ENCODE measurements around the gene SLIRP.
"Not testable (repeated sequence)": the region's sequence is repeated elsewhere in the genome, so short reads cannot be mapped to it uniquely, and the experiment has no call there.

Gene SLIRP

DNA sequence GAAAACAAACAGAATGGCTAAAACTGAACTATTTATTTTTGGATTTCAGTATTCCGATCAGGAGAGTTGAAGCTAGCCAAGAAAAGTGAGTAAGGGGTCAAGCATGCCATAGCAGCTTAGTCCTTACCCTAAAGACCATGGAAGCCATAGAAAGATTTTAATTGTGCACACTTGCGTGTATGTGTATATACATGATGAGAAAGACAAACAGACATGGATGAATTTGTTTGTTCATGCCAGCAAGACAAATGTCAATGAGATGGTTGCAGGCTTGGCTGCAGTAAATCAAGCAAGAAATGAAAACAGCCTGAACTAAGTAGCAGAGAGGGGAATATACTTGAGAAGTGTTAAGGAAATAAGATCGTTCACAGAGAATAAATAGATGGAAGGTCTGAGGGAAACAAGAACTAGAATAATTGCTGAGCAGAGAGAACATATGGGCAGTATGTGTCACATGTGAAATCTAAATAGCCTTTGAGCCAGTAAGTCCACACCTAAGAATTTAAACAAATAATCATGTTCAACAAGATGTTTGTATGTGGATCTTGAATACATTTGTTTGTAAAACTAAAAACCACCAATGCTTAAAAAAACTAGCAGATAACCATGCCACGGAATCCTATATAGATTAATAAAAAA lies 38.3 kb downstream of the SLIRP start:
- no peak for FAIRE-seq

DNA sequence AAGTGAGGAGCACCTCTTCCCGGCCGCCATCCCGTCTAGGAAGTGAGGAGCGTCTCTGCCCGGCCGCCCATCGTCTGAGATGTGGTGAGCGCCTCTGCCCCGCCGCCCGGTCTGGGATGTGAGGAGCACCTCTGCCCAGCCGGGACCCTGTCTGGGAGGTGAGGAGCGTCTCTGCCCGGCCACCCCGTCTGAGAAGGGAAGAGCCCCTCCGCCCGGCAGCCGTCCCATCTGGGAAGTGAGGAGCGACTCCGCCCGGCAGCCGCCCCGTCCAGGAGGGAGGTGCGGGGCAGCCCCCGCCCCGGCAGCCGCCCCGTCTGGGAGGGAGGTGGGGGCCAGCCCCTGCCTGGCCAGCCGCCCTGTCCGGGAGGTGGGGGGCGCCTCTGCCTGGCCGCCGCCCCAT lies 39.5 kb downstream of the SLIRP start:
- not testable (repeated sequence) for FAIRE-seq

DNA sequence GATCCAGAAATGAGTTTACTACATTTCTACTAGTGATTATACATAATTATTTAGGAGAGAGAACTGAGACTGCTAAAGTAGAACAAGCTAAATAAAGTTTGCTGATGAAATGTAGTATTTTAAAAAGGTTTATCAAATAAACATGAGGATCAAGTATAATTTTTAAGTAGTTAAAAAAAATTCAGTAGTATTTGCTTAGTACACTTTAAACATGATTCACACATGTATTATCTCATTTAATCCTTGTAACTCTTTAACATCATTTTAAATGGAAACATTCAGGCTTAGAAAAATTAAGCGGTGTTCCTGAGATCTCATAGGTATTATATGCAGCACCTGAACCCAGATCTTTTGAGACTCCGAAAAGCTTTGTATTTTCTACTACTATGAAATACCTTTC lies 44.4 kb downstream of the SLIRP start:
- no peak for FAIRE-seq

DNA sequence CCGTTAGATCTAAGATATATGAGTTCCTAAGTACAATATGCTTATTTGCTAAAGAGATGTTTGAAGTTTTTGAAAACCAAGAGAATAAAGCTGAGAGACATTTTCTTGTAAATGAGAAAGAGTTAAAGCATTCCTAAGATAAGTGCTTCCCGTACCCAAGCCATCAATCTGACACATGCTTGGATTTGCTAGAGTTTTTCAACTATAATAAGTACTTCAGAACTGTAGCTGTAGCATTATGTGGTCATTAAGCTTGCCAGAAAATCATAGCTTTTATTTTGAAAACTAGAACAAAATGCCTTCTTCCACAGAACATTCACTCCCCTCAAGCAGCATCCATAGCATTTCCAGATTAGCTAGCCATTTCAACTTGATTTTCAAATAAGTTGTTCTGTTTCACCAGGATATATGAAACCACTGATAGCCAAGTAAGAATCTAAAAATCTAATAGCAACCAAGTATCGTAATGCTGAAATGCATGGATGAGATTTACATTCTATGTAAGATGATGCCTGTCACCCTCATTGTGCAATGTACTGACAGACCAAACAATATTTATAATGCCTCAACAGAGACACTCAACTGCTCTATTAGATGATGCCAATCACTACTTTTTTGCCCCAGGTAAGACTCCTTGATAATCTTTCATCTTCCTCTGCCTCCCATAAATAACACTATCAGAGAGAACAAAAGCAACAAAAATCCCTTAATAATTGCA lies 45.1 kb downstream of the SLIRP start:
- FAIRE-seq: no peak

DNA sequence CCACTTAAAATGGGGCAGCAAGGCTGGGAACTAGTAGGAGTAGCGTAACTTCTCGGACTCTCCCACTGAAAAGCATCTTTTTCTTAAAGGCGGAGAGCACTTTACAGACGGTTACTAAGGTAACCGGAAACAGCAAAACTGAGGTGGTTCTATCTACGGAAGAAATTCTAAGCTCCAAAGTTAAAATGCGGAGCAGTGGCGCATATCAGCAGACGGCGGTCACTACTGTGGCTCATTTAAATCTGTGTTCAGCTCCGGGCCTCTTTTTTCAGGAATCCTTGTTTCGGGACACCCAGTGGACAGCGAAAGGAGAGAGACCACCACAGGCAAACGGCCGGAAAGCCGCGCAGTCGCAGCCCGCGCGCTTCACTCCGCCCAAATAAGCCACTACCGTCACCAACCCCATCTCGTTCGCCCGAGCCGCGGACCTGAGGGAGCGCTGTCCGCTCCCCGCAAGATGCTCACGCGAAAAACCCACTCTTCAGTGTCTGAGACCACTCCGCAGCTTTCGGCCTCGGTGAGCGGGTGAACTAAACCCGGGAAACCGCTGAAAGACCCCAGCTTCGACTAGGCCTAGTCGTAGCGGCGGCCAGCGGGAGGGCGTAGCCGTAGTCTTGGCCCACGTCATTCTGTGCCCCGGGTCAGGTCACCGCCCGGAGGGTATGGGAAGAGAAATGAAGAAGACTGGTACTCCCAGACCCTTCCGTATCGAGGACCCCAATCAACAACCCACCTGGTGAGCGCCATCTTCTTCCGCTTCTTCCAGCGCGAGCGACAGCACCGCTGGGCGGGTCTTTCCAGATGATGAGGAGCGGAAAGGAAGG lies 52.7 kb downstream of the SLIRP start, which contains the start of gene SNW1:
SNW1 (minus strand) TSS at position 776 of the 824 bp plus-strand sequence; CDS start at position 747, 29 bp downstream.
- peak; percentile 66 for FAIRE-seq

DNA sequence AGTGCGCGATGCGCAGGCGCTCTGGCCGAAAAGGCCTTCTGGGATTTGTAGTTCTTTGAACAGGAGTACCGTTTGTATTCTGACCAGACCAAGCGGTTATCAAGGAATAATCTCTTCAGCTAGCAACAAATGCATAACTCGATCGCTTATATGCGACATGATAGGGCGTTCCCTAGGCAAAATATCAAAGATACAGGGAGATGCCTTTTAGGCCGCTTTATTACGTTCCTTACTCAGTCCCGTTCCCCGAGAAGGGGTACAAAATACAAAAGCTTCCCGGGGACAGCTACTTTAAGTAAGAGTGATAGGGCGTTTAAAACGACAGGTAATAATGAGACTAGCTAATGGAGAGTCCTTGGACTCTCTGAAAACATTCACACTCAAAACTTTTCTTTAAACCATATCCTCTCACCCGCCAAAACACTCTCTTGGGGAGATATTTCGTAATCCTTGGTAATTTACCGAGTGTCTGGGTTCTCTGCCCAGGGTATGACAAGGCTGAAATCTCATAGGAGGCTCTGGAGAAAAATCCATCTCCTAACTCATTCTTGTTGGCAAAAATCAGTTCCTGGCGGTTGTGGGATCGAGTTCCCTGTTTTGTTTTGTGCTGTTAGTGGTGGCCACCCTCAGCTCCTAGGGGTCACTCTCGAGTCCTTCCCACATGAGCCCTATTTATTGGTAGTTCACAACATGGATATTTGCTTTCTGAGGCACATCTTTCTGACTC lies 53.5 kb downstream of the SLIRP start:
- no peak for FAIRE-seq

DNA sequence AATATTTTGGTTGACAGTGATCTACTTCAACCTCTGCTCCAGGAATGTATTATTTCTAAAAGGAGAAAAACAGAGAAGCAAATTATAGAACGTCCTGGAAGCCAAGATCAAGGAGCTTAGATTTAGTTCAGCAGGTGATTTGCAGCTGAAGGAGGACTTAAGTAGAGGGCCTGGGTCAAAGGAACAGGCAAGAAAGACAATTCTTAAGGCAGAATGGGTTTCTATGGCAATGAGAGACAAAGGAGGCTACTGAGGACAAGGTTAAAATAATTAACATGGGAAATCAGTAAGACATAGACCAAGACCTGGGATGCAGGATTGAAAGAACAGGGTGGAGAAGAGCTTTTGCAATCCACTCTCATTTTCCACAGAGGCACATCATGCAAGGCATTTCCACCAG lies 55.4 kb downstream of the SLIRP start:
- no peak for FAIRE-seq

DNA sequence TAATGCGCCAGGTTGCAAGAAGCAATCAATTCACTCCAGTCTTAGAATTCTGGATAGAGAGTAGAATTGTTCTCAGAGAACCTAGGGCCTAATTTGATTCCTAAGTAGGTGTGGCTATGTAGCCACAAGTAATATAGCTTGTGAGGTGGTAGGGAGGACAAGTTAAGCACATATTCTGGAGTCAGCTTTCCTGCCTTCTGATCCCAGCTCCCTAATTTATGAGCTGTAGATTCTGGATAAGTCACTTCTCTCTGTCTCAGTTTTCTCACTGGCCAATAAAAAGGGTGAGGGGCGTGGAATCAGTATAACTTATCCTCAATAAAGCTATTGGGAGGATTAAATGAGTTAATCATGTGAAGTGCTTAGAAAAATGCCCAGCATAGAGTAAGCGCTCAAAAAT lies 56.1 kb downstream of the SLIRP start:
- FAIRE-seq: no peak

Data from TTC549 (cell line).